Panc1 (cell line): ENCODE measurements around the gene NFATC4. TPM values are rescaled to one million over a fixed set of nuclear protein-coding genes. Genes with fewer than 3 reads are reported as not detected.

Experiments used
- ATAC-seq: fragments of 200-7000 bp; cut with Tn5 transposase; 2 replicates; pipeline ENCODE4 v1.9.1; 2020; ENCODE audit warnings: mild to moderate bottlenecking, moderate library complexity
- BruUV-seq: library from RNA; stranded (reverse); fragments of 400-500 nt; replicated peaks from 2 replicates; lab custom pipeline; 2021; lab: Mats Ljungman, UMichigan
- CTCF ChIA-PET: fragments of 300-600 bp; sonication (Branson Sonifier 250); formaldehyde crosslinking; loops from one replicate; lab custom pipeline; 2022; ENCODE audit warnings: antibody characterized with exemption; lab: Charles Lee
- POLR2A ChIA-PET: fragments of 300-600 bp; sonication (Branson Sonifier 250); formaldehyde crosslinking; loops from one replicate; lab custom pipeline; 2022; ENCODE audit warnings: antibody characterized with exemption; lab: Charles Lee
- DNase-seq: peaks from one replicate; pipeline ENCODE4 v3.0.0-alpha.2; 2010; ENCODE audit warnings: low read depth, low spot score
- H3K27ac ChIP-seq: 2 replicates; pipeline ENCODE4 v1.5.1; 2011; ENCODE audit warnings: mild to moderate bottlenecking, low read length, inconsistent platforms
- H3K27me3 ChIP-seq: fragments of 200-500 bp; sonication (Bioruptor generic); 2 replicates; pipeline ENCODE4 v1.6.0; 2014; ENCODE audit warnings: low read length, inconsistent platforms; ENCODE audit not compliant: control insufficient read depth, insufficient read depth
- H3K36me3 ChIP-seq: fragments of 200-500 bp; sonication (Bioruptor generic); 2 replicates; pipeline ENCODE4 v1.5.1; 2014; ENCODE audit warnings: inconsistent platforms, mild to moderate bottlenecking, low read length, moderate library complexity; ENCODE audit not compliant: control insufficient read depth, insufficient read depth
- H3K4me1 ChIP-seq: 2 replicates; pipeline ENCODE4 v1.5.1; 2011; ENCODE audit warnings: inconsistent platforms, mild to moderate bottlenecking, low read length, moderate library complexity; ENCODE audit not compliant: control insufficient read depth, insufficient read depth
- H3K4me3 ChIP-seq, 2 experiments: 2 replicates each; pipeline ENCODE4 v1.5.1; 2011 to 2012; ENCODE audit warnings: low read depth in 2 of 2, low read length in 2 of 2, mild to moderate bottlenecking in 2 of 2, inconsistent platforms in 1 of 2, moderate library complexity in 1 of 2
- H3K9me3 ChIP-seq: fragments of 200-500 bp; sonication (Bioruptor generic); 2 replicates; pipeline ENCODE4 v1.5.1; 2014; ENCODE audit warnings: low read depth, mild to moderate bottlenecking, inconsistent platforms, low read length, moderate library complexity; ENCODE audit not compliant: control insufficient read depth, insufficient read depth
- CTCF ChIP-seq: fragments of 450-650 bp; IDR thresholded peaks from 2 replicates; pipeline ENCODE4 v1.5.1; 2017; ENCODE audit warnings: mild to moderate bottlenecking
- POLR2AphosphoS5 ChIP-seq: IDR thresholded peaks from 2 replicates; pipeline ENCODE4 v1.6.1; 2012; ENCODE audit warnings: mild to moderate bottlenecking, low read depth, low read length, moderate library complexity
- REST ChIP-seq, 2 experiments: IDR thresholded peaks; 2 replicates each; pipeline ENCODE4 v1.6.1; 2011 to 2012; ENCODE audit warnings: low read depth in 2 of 2, control low read depth in 1 of 2, low read length in 1 of 2, mild to moderate bottlenecking in 1 of 2, moderate library complexity in 1 of 2; ENCODE audit not compliant: insufficient read depth in 1 of 2
- SIN3A ChIP-seq: IDR thresholded peaks from 2 replicates; pipeline ENCODE4 v1.6.1; 2012; ENCODE audit warnings: low read depth, mild to moderate bottlenecking, low read length, moderate library complexity, borderline replicate concordance; ENCODE audit not compliant: insufficient read depth
- TCF7L2 ChIP-seq: IDR thresholded peaks from 2 replicates; pipeline ENCODE4 v1.6.1; 2011; ENCODE audit warnings: mild to moderate bottlenecking, low read depth, low read length, inconsistent platforms
- in situ Hi-C: cut with HindIII; loops from 2 replicates; pipeline ENCODE4 v1.10.0; 2016; ENCODE audit warnings: low sequenced_read_pairs, low pct_unique_long_range_greater_than_20kb
- intact Hi-C: fragments of 100-400 bp; cut with micrococcal nuclease; formaldehyde crosslinking; loops from one replicate; pipeline ENCODE4 v1.10.0; 2022; ENCODE audit not compliant: unreplicated experiment
- total RNA-seq: library from RNA; stranded (reverse); gene quantifications from one replicate; pipeline ENCODE4 v1.2.1, GENCODE V29; 2021; ENCODE audit not compliant: unreplicated experiment

Gene NFATC4
- total RNA-seq, 1 experiment from 2014 or later, result 0.36 TPM

GRCh38 chr14:24334431-24335291 is 33.3 kb upstream of the NFATC4 start, which contains the start of gene ADCY4:
Gene ADCY4, minus strand, starts transcription at chr14:24335071. Its CDS starts 419 bp downstream, at chr14:24334652.
- peak within 1 kb of the TSS; percentile 24 to 41 for H3K4me3 ChIP-seq

GRCh38 chr14:24335461-24336171 is 32.4 kb upstream of the NFATC4 start:
- CTCF ChIA-PET, result interaction anchor here (1.0 kb wide), 1 partner anchor 12 kb away, joined by 6 read pairs; no protein-coding TSS in a partner anchor
- in situ Hi-C loops, result loop anchor here (10.0 kb wide), 1 partner anchor 99 kb away; no protein-coding TSS in a partner anchor

More at GRCh38 chr14:24334431-24335291, 33.3 kb upstream of the NFATC4 start, which contains the start of gene ADCY4:
- Histone ChIP-seq H3K9me3 (no peaks in the 10 kb centered on the region), H3K27ac (0 out of 2 replicates have a peak within 1 kb of the TSS, but pooled peaks have one; percentile 23), H3K36me3 (no peaks in the 10 kb centered on the region), H3K27me3 (no peaks in the 10 kb centered on the region), H3K4me1 (peaks cover 3% of the 10 kb centered on the region; the same call in 1 of the 2 replicates)
- in situ Hi-C loops, result loop anchor here (10.0 kb wide), 1 partner anchor 100 kb away; no protein-coding TSS in a partner anchor
- intact Hi-C loops, result no loop called here
- ATAC-seq (no peak), DNase-seq (no peak)
- TF ChIP-seq SIN3A (no peak), CTCF (no peak)
- ChIA-PET CTCF (no interaction called here), POLR2A (no interaction called here)
- BruUV-seq, result no TSS peak

More at GRCh38 chr14:24335461-24336171, 32.4 kb upstream of the NFATC4 start:
- intact Hi-C loops, result no loop called here
- no peak overlapping the region for H3K27ac ChIP-seq
- no peak for DNase-seq
- no peak overlapping the region for H3K4me3 ChIP-seq
- H3K4me1 ChIP-seq, result peaks cover 3% of the 10 kb centered on the region; the same call in 1 of the 2 replicates
- POLR2A ChIA-PET, result no interaction called here
- no peaks in the 10 kb centered on the region for H3K27me3 ChIP-seq
- H3K9me3 ChIP-seq, result no peaks in the 10 kb centered on the region
- no peak for TF ChIP-seq SIN3A
- no peak for TF ChIP-seq REST (IDR thresholded peaks at IDR 0.05; ENCODE audit: insufficient read depth in 1 of 2, low read depth in 2 of 2, low read length in 1 of 2)
- no peak for TF ChIP-seq CTCF
- no peak for TF ChIP-seq TCF7L2
- no peak for TF ChIP-seq POLR2AphosphoS5
- no peaks in the 10 kb centered on the region for H3K36me3 ChIP-seq
- no peak for ATAC-seq
- no TSS peak for BruUV-seq
